ENCODE data around the gene IL27RA.
"Not testable (repeated sequence)": the region's sequence is repeated elsewhere in the genome, so short reads cannot be mapped to it uniquely, and the experiment has no call there.

IL27RA gene

GRCh38 chr19:14033946-14034345 lies 2.4 kb downstream of the IL27RA start:
- TF ChIP-seq CTCF (IDR thresholded peaks at IDR 0.05; ENCODE audit: unreplicated experiment in 3 of 3): no peak
- Mint-ChIP-seq H3K4me3 (no peak overlapping the region), H3K4me1 (no peaks in the 10 kb centered on the region), H3K9me3 (no peaks in the 10 kb centered on the region), H3K27me3 (ENCODE audit: low read depth) (peaks cover 23% of the 10 kb centered on the region), H3K27ac (no peak overlapping the region), H3K36me3 (ENCODE audit: low read depth) (no peaks in the 10 kb centered on the region)

- H3K4me3 Mint-ChIP-seq; H3K27ac Mint-ChIP-seq; H3K9me3 Mint-ChIP-seq; H3K36me3 Mint-ChIP-seq (ENCODE audit: low read depth); H3K4me1 Mint-ChIP-seq: not testable (repeated sequence)
- peaks cover 20% of the 10 kb centered on the region for H3K27me3 Mint-ChIP-seq (ENCODE audit: low read depth)
Observed at GRCh38 chr19:14035159-14035558, 3.6 kb downstream of the IL27RA start.

- no peak overlapping the region for H3K27ac Mint-ChIP-seq
- peaks cover 18% of the 10 kb centered on the region for H3K27me3 Mint-ChIP-seq (ENCODE audit: low read depth)
- H3K9me3 Mint-ChIP-seq: no peaks in the 10 kb centered on the region
- no peak for TF ChIP-seq CTCF (IDR thresholded peaks at IDR 0.05; ENCODE audit: unreplicated experiment in 3 of 3)
- no peaks in the 10 kb centered on the region for H3K4me1 Mint-ChIP-seq
- H3K4me3 Mint-ChIP-seq: no peak overlapping the region
- no peaks in the 10 kb centered on the region for H3K36me3 Mint-ChIP-seq (ENCODE audit: low read depth)
Observed at GRCh38 chr19:14035706-14036105, 4.1 kb downstream of the IL27RA start.

GRCh38 chr19:14039181-14039580 lies 7.6 kb downstream of the IL27RA start:
- TF ChIP-seq CTCF (IDR thresholded peaks at IDR 0.05; ENCODE audit: unreplicated experiment in 3 of 3): no peak
- H3K9me3 Mint-ChIP-seq: no peaks in the 10 kb centered on the region
- H3K36me3 Mint-ChIP-seq (ENCODE audit: low read depth): peaks cover 3% of the 10 kb centered on the region
- no peak overlapping the region for H3K4me3 Mint-ChIP-seq
- H3K27me3 Mint-ChIP-seq (ENCODE audit: low read depth): peaks cover 6% of the 10 kb centered on the region
- H3K27ac Mint-ChIP-seq: no peak overlapping the region
- peaks cover 7% of the 10 kb centered on the region for H3K4me1 Mint-ChIP-seq

GRCh38 chr19:14042659-14043608 lies 11.4 kb downstream of the IL27RA start:
- H3K27ac Mint-ChIP-seq: peak overlapping the region in 1 of 3 experiments; percentile 60
- not testable (repeated sequence) for H3K9me3 Mint-ChIP-seq; H3K4me3 Mint-ChIP-seq; H3K27me3 Mint-ChIP-seq (ENCODE audit: low read depth); H3K4me1 Mint-ChIP-seq; H3K36me3 Mint-ChIP-seq (ENCODE audit: low read depth)
- TF ChIP-seq CTCF (IDR thresholded peaks at IDR 0.05; ENCODE audit: unreplicated experiment in 3 of 3): peak; percentile 47 to 58 (median 57)

- not testable (repeated sequence) for H3K27me3 Mint-ChIP-seq (ENCODE audit: low read depth); H3K27ac Mint-ChIP-seq; H3K4me1 Mint-ChIP-seq; H3K9me3 Mint-ChIP-seq; H3K4me3 Mint-ChIP-seq
- peaks cover 13% of the 10 kb centered on the region for H3K36me3 Mint-ChIP-seq (ENCODE audit: low read depth)
Observed at GRCh38 chr19:14047866-14048265, 16.3 kb downstream of the IL27RA start.

All from nephron (organoid).